Neural cell (in vitro differentiated cells): ENCODE measurements around the gene CDH4. TPM values are rescaled to one million over a fixed set of nuclear protein-coding genes. Genes with fewer than 3 reads are reported as not detected.

Experiments
- H2AFZ ChIP-seq: fragments of 200-600, 300-800 bp; sonication (generic), shearing (Covaris generic); 2 replicates; pipeline ENCODE4 v1.6.0; 2014; ENCODE audit warnings: low read depth, mild to moderate bottlenecking, antibody characterized with exemption, low read length, moderate library complexity
- H3F3A ChIP-seq: fragments of 200-600 bp; shearing (Covaris generic); 2 replicates; pipeline ENCODE4 v1.6.1; 2016; ENCODE audit warnings: mild to moderate bottlenecking, moderate library complexity, mixed read lengths, antibody characterized with exemption, low read length; ENCODE audit not compliant: insufficient read depth, poor library complexity, severe bottlenecking
- H3K27ac ChIP-seq: fragments of 200-600, 300-800 bp; sonication (generic), shearing (Covaris generic); 2 replicates; pipeline ENCODE4 v1.5.1; 2014; ENCODE audit warnings: mild to moderate bottlenecking, low read length, moderate library complexity
- H3K27me3 ChIP-seq: fragments of 300-800, 200-600 bp; sonication (generic), shearing (Covaris generic); 2 replicates; pipeline ENCODE4 v1.6.0; 2014; ENCODE audit warnings: mild to moderate bottlenecking, low read depth, low read length, moderate library complexity; ENCODE audit not compliant: insufficient read depth
- H3K36me3 ChIP-seq: fragments of 300-800, 200-600 bp; sonication (generic), shearing (Covaris generic); 2 replicates; pipeline ENCODE4 v1.5.1; 2014; ENCODE audit warnings: mild to moderate bottlenecking, antibody characterized with exemption, low read length, moderate library complexity; ENCODE audit not compliant: insufficient read depth
- H3K4me2 ChIP-seq: fragments of 300-800, 200-600 bp; sonication (generic), shearing (Covaris generic); 2 replicates; pipeline ENCODE4 v1.6.0; 2014; ENCODE audit warnings: mild to moderate bottlenecking, low read length
- H3K4me3 ChIP-seq: fragments of 300-800, 200-600 bp; sonication (generic), shearing (Covaris generic); 2 replicates; pipeline ENCODE4 v1.5.1; 2014; ENCODE audit warnings: mild to moderate bottlenecking, low read length, moderate library complexity
- H3K79me2 ChIP-seq: fragments of 200-600 bp; shearing (Covaris generic); replicated peaks from 2 replicates; pipeline ENCODE4 v1.6.0; 2014; ENCODE audit warnings: mild to moderate bottlenecking, low read length, moderate library complexity; ENCODE audit not compliant: insufficient read depth
- H3K9ac ChIP-seq: fragments of 300-800, 200-600 bp; sonication (generic), shearing (Covaris generic); 2 replicates; pipeline ENCODE4 v1.6.1; 2016; ENCODE audit warnings: mild to moderate bottlenecking, low read length, mixed read lengths
- H3K9me2 ChIP-seq: fragments of 200-600 bp; shearing (Covaris generic); 2 replicates; pipeline ENCODE4 v1.6.1; 2016; ENCODE audit warnings: mild to moderate bottlenecking, low read length, mixed read lengths; ENCODE audit not compliant: insufficient read depth
- H3K9me3 ChIP-seq: fragments of 200-600, 300-800 bp; sonication (generic), shearing (Covaris generic); 2 replicates; pipeline ENCODE4 v1.6.1; 2016; ENCODE audit warnings: mild to moderate bottlenecking, mixed run types, low read length, moderate library complexity, mixed read lengths
- H4K20me1 ChIP-seq: fragments of 200-600 bp; shearing (Covaris generic); 2 replicates; pipeline ENCODE4 v1.6.1; 2016; ENCODE audit warnings: mild to moderate bottlenecking, mixed run types; ENCODE audit not compliant: insufficient read depth
- EP300 ChIP-seq: fragments of 450-650 bp; conservative IDR thresholded peaks from 2 replicates; pipeline ENCODE4 v1.6.1; 2014; ENCODE audit warnings: antibody characterized with exemption, mild to moderate bottlenecking, moderate library complexity; ENCODE audit not compliant: poor library complexity, severe bottlenecking
- EZH2 ChIP-seq: fragments of 200-600, 300-800 bp; shearing (Covaris generic), sonication (generic); IDR thresholded peaks from 2 replicates; pipeline ENCODE4 v1.6.1; 2014; ENCODE audit warnings: antibody characterized with exemption, low read length, borderline replicate concordance, mild to moderate bottlenecking; ENCODE audit not compliant: insufficient read depth, poor library complexity, severe bottlenecking
- MXI1 ChIP-seq: fragments of 450-650 bp; conservative IDR thresholded peaks from 2 replicates; pipeline ENCODE4 v1.6.1; 2014; ENCODE audit warnings: antibody characterized with exemption, mild to moderate bottlenecking; ENCODE audit not compliant: poor library complexity, severe bottlenecking
- POLR2AphosphoS5 ChIP-seq: IDR thresholded peaks from 2 replicates; pipeline ENCODE4 v1.6.1; 2012
- RAD21 ChIP-seq: fragments of 450-650 bp; conservative IDR thresholded peaks from 2 replicates; pipeline ENCODE4 v1.6.1; 2014; ENCODE audit warnings: antibody characterized with exemption, mild to moderate bottlenecking, moderate library complexity
- SMC3 ChIP-seq: fragments of 450-650 bp; conservative IDR thresholded peaks from 2 replicates; pipeline ENCODE4 v1.6.1; 2014; ENCODE audit warnings: antibody characterized with exemption, mild to moderate bottlenecking, moderate library complexity; ENCODE audit not compliant: poor library complexity
- TAF1 ChIP-seq: IDR thresholded peaks from 2 replicates; pipeline ENCODE4 v1.6.1; 2012; ENCODE audit warnings: low read depth
- polyA plus RNA-seq: library from polyadenylated mRNA; depleted of rRNA; stranded (reverse); fragments of >200 nt; gene quantifications from 2 replicates; pipeline ENCODE4 v1.2.3, GENCODE V29; 2014
- TF ChIP-seq, protein P1 (sequence below): fragments of 450-650 bp; IDR thresholded peaks from 2 replicates; pipeline ENCODE4 v1.5.1; 2014; ENCODE audit warnings: antibody characterized with exemption, mild to moderate bottlenecking, moderate library complexity; ENCODE audit not compliant: poor library complexity, severe bottlenecking
- TF ChIP-seq, protein P2 (sequence below): IDR thresholded peaks from 2 replicates; pipeline ENCODE4 v1.6.1; 2012; ENCODE audit warnings: borderline replicate concordance

CDH4 gene
- polyA plus RNA-seq, 1 donor from 2014 or later: 24.6 TPM

DNA sequence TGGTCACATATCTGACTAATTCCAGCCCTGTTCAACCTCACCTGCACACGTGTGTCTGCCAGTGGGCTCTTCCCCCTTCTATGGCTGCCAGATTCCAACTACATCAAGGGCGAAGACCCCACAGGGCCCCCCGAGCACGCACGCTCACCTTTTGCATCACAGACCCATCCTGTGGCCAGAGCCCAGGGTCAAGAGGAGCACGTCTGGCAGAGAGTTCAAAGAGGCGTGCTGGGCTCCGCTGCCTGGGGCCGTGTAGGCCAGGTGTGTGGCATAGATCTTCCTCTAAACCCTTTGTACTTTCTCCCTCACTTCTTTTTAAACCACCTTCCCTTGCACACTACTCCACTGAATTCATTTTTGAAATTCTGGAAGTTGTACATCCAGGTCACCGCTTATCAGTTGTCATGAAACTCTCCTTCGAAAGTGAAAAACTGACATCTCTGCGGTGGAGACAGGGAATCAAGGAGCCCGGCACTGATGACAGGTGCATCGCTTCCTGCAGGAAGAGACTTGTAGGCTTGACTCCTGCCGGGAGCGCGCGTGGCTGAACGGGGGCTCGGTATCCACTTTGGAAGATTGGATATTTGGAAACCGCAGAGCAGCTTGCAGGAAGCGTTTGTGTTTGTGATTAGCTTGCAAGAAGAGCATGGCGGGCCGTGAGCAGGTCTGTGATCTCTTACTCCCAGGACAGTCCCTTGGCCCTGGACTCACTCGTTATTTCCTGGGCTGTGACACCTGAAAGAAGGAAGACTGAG, 397.2 kb downstream of the CDH4 start:
- Histone ChIP-seq H3K9me3 (peaks cover under 1% of the 10 kb centered on the region), H3K4me2 (no peak overlapping the region), H3K27me3 (no peaks in the 10 kb centered on the region), H3K79me2 (no peaks in the 10 kb centered on the region), H3F3A (no peaks in the 10 kb centered on the region), H4K20me1 (no peaks in the 10 kb centered on the region), H3K9ac (no peak overlapping the region), H3K4me3 (no peak overlapping the region), H2AFZ (no peak overlapping the region), H3K27ac (no peak overlapping the region), H3K36me3 (no peaks in the 10 kb centered on the region), H3K9me2 (no peaks in the 10 kb centered on the region)
- TF ChIP-seq MXI1 (no peak), POLR2AphosphoS5 (no peak), RAD21 (no peak), EP300 (no peak), TAF1 (no peak), EZH2 (no peak), SMC3 (no peak)
- TF ChIP-seq, protein P1, sequence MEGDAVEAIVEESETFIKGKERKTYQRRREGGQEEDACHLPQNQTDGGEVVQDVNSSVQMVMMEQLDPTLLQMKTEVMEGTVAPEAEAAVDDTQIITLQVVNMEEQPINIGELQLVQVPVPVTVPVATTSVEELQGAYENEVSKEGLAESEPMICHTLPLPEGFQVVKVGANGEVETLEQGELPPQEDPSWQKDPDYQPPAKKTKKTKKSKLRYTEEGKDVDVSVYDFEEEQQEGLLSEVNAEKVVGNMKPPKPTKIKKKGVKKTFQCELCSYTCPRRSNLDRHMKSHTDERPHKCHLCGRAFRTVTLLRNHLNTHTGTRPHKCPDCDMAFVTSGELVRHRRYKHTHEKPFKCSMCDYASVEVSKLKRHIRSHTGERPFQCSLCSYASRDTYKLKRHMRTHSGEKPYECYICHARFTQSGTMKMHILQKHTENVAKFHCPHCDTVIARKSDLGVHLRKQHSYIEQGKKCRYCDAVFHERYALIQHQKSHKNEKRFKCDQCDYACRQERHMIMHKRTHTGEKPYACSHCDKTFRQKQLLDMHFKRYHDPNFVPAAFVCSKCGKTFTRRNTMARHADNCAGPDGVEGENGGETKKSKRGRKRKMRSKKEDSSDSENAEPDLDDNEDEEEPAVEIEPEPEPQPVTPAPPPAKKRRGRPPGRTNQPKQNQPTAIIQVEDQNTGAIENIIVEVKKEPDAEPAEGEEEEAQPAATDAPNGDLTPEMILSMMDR: no peak
- TF ChIP-seq, protein P2, sequence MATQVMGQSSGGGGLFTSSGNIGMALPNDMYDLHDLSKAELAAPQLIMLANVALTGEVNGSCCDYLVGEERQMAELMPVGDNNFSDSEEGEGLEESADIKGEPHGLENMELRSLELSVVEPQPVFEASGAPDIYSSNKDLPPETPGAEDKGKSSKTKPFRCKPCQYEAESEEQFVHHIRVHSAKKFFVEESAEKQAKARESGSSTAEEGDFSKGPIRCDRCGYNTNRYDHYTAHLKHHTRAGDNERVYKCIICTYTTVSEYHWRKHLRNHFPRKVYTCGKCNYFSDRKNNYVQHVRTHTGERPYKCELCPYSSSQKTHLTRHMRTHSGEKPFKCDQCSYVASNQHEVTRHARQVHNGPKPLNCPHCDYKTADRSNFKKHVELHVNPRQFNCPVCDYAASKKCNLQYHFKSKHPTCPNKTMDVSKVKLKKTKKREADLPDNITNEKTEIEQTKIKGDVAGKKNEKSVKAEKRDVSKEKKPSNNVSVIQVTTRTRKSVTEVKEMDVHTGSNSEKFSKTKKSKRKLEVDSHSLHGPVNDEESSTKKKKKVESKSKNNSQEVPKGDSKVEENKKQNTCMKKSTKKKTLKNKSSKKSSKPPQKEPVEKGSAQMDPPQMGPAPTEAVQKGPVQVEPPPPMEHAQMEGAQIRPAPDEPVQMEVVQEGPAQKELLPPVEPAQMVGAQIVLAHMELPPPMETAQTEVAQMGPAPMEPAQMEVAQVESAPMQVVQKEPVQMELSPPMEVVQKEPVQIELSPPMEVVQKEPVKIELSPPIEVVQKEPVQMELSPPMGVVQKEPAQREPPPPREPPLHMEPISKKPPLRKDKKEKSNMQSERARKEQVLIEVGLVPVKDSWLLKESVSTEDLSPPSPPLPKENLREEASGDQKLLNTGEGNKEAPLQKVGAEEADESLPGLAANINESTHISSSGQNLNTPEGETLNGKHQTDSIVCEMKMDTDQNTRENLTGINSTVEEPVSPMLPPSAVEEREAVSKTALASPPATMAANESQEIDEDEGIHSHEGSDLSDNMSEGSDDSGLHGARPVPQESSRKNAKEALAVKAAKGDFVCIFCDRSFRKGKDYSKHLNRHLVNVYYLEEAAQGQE: no peak

DNA sequence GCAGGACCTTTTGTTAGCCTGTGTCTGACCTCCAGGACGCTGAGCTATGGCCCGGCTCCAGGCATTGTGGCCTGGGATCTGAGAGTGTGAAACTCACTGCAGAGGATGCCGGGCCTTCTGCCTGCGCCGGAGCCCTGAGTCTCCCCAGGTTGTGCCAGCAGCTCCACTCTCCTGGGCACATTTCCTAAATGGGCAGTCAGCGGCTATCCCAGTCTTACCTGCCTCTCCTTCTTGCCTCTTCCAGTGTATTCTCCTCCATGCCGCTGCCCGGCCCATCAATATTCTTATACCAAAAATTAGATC, 397.8 kb downstream of the CDH4 start:
- no peak overlapping the region for H3K4me2 ChIP-seq
- H4K20me1 ChIP-seq: no peaks in the 10 kb centered on the region
- H3K36me3 ChIP-seq: no peaks in the 10 kb centered on the region
- no peaks in the 10 kb centered on the region for H3K9me2 ChIP-seq
- no peak overlapping the region for H3K27ac ChIP-seq
- H3K4me3 ChIP-seq: no peak overlapping the region
- H3K9ac ChIP-seq: no peak overlapping the region
- peaks cover 6% of the 10 kb centered on the region for H3K9me3 ChIP-seq
- no peaks in the 10 kb centered on the region for H3F3A ChIP-seq
- no peaks in the 10 kb centered on the region for H3K79me2 ChIP-seq
- H2AFZ ChIP-seq: no peak overlapping the region
- no peaks in the 10 kb centered on the region for H3K27me3 ChIP-seq
- no peak for TF ChIP-seq EP300
- TF ChIP-seq, protein P1: no peak
- TF ChIP-seq RAD21: no peak
- no peak for TF ChIP-seq SMC3
- TF ChIP-seq, protein P2: no peak
- TF ChIP-seq MXI1: no peak
- no peak for TF ChIP-seq TAF1
- TF ChIP-seq POLR2AphosphoS5: no peak
- no peak for TF ChIP-seq EZH2
